ENCODE measurements around the gene POTEM.
"Not testable (repeated sequence)": the region's sequence is repeated elsewhere in the genome, so short reads cannot be mapped to it uniquely, and the experiment has no call there.

DNA sequence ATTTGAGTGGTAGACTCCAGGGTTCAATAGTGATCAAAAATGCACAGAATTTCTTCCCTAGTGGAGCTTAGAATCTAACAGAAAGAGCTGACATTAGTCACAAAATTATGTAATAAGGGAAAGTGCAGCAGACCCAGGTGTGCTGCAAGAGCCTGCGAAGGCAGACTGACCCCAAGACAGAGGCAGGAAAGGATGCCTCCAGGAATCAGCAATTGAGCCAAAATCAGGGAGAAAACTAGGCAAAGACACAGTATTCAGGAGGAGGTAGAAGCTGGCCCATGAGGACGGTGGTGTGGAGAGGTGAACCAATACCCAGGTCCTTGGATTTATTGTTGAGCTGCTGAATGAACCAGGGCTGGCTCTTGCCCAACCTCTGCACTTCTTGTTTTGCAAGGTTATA, 76.2 kb downstream of the POTEM start:
- TF ChIP-seq, protein P1, sequence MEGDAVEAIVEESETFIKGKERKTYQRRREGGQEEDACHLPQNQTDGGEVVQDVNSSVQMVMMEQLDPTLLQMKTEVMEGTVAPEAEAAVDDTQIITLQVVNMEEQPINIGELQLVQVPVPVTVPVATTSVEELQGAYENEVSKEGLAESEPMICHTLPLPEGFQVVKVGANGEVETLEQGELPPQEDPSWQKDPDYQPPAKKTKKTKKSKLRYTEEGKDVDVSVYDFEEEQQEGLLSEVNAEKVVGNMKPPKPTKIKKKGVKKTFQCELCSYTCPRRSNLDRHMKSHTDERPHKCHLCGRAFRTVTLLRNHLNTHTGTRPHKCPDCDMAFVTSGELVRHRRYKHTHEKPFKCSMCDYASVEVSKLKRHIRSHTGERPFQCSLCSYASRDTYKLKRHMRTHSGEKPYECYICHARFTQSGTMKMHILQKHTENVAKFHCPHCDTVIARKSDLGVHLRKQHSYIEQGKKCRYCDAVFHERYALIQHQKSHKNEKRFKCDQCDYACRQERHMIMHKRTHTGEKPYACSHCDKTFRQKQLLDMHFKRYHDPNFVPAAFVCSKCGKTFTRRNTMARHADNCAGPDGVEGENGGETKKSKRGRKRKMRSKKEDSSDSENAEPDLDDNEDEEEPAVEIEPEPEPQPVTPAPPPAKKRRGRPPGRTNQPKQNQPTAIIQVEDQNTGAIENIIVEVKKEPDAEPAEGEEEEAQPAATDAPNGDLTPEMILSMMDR (IDR thresholded peaks at IDR 0.05), result not testable (repeated sequence)
- TF ChIP-seq POLR2A, EP300, POLR2AphosphoS5 (IDR thresholded peaks at IDR 0.05): not testable (repeated sequence)
